ENCODE data around the gene CTNNA2.

CTNNA2 gene

DNA sequence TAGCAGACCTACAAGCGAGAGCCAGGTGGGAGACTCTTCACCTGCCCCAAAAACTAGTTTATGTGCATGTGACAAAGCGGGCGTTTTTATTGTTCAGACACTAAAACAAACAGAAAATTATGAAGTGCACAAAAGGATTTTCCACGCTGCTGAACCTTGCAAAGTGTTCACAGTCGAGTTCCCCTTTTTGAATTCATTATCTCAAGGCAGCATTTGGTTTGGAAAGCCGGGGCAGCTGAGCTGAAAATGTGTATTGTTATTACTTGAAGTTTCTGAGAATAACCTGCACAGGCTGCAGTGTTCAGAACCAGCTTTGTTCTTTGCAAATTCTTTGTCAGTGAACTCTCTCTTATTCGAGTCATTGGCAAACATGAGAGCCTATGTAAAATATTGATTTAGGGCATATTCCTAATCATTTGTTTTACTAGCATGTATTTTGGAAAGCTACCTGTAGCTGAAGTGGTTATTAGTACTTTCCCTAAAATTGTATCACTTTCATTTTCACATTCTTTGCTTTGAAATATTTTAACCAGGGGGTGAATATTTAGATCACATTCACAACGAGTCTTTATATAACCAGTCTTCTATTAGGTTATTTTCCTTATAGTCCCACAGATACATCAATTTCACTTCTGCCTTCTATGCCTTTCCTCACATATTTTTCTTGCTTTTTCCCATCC lies 732.2 kb downstream of the CTNNA2 start:
- Mint-ChIP-seq H3K9me3 (peaks cover 7 to 8% of the 10 kb centered on the region in 2 donors), H3K4me3 (no peak overlapping the region), H3K27me3 (no peaks in the 10 kb centered on the region), H3K4me1 (ENCODE audit: low read depth in 2 of 2) (no peaks in the 10 kb centered on the region), H3K27ac (no peak overlapping the region), H3K36me3 (ENCODE audit: insufficient read depth) (no peaks in the 10 kb centered on the region)
- no peak for ATAC-seq (replicated peaks)
- DNase-seq = no peak

DNA sequence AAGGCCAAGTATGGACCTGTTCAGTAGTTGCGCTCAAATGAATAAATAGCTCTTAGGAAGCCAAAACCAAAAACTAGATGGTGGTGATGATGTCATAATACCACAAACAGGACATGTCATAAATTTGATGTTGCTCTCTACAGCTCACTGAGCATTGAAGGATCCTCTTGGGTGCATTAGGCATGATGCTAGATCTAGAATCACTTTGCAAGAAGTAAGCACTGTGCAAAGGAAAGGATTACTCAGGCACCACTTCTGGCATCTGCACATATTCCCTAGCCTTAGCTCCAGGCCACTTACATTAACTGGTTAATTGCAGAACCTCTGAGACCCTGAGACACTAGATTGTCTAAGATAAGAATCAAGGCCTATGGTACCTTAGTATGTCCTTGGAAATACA lies 733.7 kb downstream of the CTNNA2 start:
- Mint-ChIP-seq H3K4me1 (ENCODE audit: low read depth in 2 of 2) (no peaks in the 10 kb centered on the region), H3K9me3 (peaks cover 7 to 8% of the 10 kb centered on the region in 2 donors), H3K36me3 (ENCODE audit: insufficient read depth) (no peaks in the 10 kb centered on the region), H3K27me3 (no peaks in the 10 kb centered on the region), H3K27ac (no peak overlapping the region), H3K4me3 (no peak overlapping the region)
- DNase-seq (no peak), ATAC-seq (replicated peaks) (no peak)

DNA sequence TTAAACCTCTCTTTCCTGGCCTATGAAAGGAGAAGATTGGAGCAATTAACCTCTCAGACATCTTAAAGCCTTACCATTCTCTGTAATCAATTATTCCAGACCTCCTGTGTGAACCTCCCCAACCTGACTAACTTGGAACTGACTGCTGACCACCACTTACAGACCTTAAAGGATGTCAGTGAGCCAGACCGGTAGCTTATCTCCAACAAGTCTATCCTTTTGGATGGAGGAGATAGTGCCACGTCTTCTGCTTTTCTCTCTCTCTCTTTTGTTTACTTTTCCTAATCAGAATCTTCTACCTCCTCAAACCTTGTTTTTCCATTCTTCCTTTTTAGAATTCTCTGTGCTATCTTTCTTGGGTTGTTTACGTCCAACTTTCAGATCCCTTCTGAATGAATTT lies 734.5 kb downstream of the CTNNA2 start:
- Mint-ChIP-seq H3K4me3 (no peak overlapping the region), H3K36me3 (ENCODE audit: insufficient read depth) (no peaks in the 10 kb centered on the region), H3K9me3 (peaks cover 7% of the 10 kb centered on the region in 2 donors), H3K27ac (no peak overlapping the region), H3K4me1 (ENCODE audit: low read depth in 2 of 2) (no peaks in the 10 kb centered on the region), H3K27me3 (no peaks in the 10 kb centered on the region)
- no peak for DNase-seq
- ATAC-seq (replicated peaks) = no peak

DNA sequence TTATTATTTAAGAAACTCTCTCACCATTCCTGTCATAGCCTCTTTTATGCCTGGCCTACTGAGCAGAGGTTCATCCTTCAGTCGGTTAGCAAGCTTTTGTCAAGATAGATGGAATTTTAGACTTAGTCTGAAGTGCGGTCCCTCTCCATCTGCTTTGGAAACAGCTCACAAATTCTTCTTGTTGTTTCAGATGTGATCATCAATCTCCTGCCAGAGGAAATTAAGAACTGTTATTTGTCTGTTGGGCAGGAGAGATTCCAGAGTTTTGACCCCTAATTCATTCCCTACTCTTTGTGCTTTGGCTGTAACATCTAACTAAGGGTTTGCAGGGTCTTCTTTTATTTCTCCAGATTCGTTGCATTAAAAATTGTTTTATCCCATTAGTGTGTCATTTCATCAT lies 735.3 kb downstream of the CTNNA2 start:
- Mint-ChIP-seq H3K36me3 (ENCODE audit: insufficient read depth) (no peaks in the 10 kb centered on the region), H3K4me3 (no peak overlapping the region), H3K27ac (no peak overlapping the region), H3K9me3 (peaks cover under 1 to 7% of the 10 kb centered on the region in 2 donors), H3K27me3 (no peaks in the 10 kb centered on the region), H3K4me1 (ENCODE audit: low read depth in 2 of 2) (no peaks in the 10 kb centered on the region)
- DNase-seq = no peak
- ATAC-seq (replicated peaks) = no peak

DNA sequence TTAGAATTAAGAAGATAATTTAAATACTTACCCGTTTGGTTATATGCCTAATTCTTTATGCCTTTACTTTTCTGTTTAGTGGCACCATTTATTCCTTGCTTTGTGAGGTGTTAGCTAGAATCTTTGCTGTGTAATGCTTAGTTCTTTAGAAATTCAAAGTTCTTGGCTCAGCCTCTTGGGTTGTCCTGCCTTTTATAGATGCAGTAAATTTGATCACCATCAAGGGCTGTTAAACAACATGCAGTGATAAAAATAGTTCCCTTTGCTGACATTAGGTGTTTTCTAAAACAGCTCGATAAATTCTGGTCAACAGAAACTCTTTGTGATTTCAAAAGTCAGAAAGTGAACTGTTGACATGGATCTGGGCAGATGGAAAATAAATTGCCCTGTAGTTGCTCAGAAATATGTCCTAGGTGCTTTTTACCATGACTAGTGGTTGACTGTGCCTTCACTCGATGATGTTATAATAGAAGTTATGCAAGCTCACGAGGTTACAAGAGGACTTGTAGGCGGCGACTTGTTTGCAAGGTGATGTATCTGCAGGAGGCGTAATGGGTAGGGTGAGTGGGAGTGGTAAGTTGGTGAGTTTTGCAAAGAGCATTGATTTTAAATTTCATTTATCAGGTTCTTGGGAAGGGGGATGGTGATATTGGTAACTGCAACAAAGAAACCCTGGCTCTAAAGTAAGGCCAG lies 739.6 kb downstream of the CTNNA2 start:
- H3K9me3 Mint-ChIP-seq = peaks cover 7 to 12% of the 10 kb centered on the region in 2 donors
- DNase-seq = no peak
- H3K27me3 Mint-ChIP-seq = no peaks in the 10 kb centered on the region
- no peak overlapping the region for H3K27ac Mint-ChIP-seq
- no peaks in the 10 kb centered on the region for H3K4me1 Mint-ChIP-seq (ENCODE audit: low read depth in 2 of 2)
- H3K4me3 Mint-ChIP-seq = no peak overlapping the region
- H3K36me3 Mint-ChIP-seq (ENCODE audit: insufficient read depth) = no peaks in the 10 kb centered on the region
- ATAC-seq (replicated peaks) = no peak

DNA sequence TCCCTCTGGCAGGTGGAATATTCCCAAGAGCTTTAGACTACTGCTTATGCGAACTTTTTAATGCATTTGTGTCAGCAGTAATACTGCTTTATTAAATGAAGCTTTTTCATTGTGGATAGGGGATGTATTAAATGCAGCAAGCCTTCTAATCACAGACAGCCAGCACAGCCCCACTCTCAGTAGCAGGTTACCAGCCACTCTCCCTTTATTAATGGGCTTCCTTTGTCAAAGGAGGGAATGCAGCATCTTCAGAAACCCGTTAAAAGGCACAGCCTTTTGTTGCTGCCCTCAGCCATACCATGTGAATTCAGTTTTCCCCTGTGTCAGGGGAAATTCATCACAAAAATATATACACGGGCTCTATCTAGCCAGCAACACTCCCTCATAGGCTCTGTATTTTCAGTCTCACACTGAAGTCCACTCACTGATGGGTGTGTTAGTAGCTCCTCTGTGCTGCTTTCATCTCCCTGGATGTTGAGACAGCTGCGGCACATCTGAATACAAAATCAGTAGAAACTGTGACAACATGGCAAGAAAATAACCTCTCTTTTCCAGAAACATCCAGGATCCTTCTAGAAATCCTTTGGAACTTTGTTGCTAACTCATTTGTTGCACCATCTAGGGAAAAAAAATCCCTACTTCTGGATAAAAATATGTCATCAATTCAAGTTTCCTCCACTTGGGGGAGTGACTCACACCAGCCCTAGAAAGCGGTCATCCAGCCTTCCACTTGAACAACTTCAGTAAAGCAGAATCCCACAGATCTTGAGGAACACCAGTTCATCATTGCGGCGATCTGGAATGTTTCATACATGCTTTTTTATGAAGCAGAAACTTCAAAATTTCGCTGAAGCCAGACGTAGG lies 743.3 kb downstream of the CTNNA2 start:
- Mint-ChIP-seq H3K27ac (no peak overlapping the region), H3K36me3 (ENCODE audit: insufficient read depth) (peaks cover 2% of the 10 kb centered on the region), H3K27me3 (no peaks in the 10 kb centered on the region), H3K4me3 (no peak overlapping the region), H3K4me1 (ENCODE audit: low read depth in 2 of 2) (no peaks in the 10 kb centered on the region), H3K9me3 (peaks cover 7 to 10% of the 10 kb centered on the region in 2 donors)
- no peak for DNase-seq
- no peak for ATAC-seq (replicated peaks)

DNA sequence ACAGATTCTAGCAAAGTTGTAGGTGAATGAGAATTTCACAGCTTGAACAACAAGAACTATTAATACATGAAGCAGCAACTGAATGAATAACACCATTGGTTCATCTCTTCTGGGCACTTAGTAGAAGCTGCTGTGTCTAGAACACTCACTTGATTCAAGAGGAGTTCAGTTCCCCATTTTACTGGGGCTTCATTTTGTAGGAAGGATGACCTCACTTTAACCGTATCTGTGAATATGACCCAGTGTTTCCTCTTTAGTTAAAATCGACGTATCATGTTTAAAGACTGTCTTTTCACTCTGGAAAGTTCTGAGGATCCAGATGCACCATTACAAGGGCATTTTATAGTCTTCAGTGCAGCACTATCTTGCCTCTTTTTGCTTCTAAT lies 743.9 kb downstream of the CTNNA2 start:
- H3K27ac Mint-ChIP-seq = no peak overlapping the region
- DNase-seq = no peak
- no peaks in the 10 kb centered on the region for H3K4me1 Mint-ChIP-seq (ENCODE audit: low read depth in 2 of 2)
- ATAC-seq (replicated peaks) = no peak
- H3K36me3 Mint-ChIP-seq (ENCODE audit: insufficient read depth) = peaks cover 2% of the 10 kb centered on the region
- H3K4me3 Mint-ChIP-seq = no peak overlapping the region
- H3K9me3 Mint-ChIP-seq = peaks cover 7 to 10% of the 10 kb centered on the region in 2 donors
- no peaks in the 10 kb centered on the region for H3K27me3 Mint-ChIP-seq

DNA sequence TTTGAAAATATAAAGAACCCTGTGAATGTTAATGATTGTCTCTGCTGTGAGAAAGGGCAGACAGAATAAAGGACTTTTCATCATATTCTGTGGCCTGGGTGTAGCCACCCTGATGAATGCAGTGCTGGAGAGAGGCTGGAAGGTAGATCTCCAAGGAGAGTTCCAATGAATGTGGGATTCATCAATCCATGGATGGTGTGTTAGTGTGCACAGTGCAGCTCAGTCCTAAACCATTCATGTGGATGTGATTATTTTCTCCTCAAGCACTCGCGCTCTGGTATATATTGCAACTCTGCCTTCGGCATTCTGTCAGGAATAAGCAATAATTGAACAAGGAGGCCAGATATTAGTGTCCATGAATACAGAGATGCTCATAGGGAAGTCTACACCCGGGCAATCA lies 744.6 kb downstream of the CTNNA2 start:
- Mint-ChIP-seq H3K27ac (no peak overlapping the region), H3K36me3 (ENCODE audit: insufficient read depth) (peaks cover 2% of the 10 kb centered on the region), H3K27me3 (no peaks in the 10 kb centered on the region), H3K4me1 (ENCODE audit: low read depth in 2 of 2) (no peaks in the 10 kb centered on the region), H3K4me3 (no peak overlapping the region), H3K9me3 (peaks cover 7 to 10% of the 10 kb centered on the region in 2 donors)
- ATAC-seq (replicated peaks) = no peak
- no peak for DNase-seq

DNA sequence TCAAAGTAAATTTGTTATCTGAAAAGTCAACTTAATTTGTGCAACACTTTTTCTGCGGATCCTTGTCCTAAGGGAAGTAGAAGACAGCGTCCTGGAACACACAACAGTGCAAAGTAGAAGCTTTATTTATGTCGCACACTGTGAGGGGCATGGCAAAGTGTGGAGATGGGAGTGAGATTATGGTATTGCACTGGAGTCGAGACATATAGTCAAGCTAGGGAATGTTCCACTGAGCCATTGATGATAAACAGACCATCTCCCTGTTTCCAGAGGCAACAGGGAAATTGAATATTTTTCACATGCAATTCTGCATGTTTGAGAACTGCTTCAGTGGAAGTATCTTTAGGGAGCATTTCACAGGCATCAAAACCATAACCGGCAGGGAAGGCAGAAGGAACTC lies 745.5 kb downstream of the CTNNA2 start:
- Mint-ChIP-seq H3K9me3 (peaks cover 4 to 6% of the 10 kb centered on the region in 2 donors), H3K36me3 (ENCODE audit: insufficient read depth) (peaks cover 2% of the 10 kb centered on the region), H3K4me1 (ENCODE audit: low read depth in 2 of 2) (no peaks in the 10 kb centered on the region), H3K27ac (no peak overlapping the region), H3K4me3 (no peak overlapping the region), H3K27me3 (no peaks in the 10 kb centered on the region)
- DNase-seq (no peak), ATAC-seq (replicated peaks) (no peak)

DNA sequence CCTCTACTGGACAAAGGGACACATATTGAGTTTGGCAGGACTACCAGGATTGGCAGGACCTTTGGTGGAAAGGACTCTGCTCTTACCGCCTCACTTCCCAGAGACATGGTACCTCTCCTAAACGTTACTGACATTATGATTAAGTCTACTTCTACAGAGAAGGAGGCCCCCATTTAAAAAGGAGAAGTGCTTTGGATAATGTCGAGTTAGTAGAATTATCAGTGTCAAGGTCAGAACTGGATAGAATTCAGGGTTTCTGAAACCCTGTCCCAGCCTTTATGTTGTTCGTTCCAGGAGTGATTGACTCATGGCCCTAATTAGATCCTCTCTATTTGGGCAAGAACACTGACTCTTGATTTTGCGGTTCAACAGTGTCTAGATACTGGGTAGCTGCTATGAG lies 745.9 kb downstream of the CTNNA2 start:
- no peaks in the 10 kb centered on the region for H3K27me3 Mint-ChIP-seq
- ATAC-seq (replicated peaks) = no peak
- H3K36me3 Mint-ChIP-seq (ENCODE audit: insufficient read depth) = peaks cover 2% of the 10 kb centered on the region
- DNase-seq = no peak
- H3K4me3 Mint-ChIP-seq = no peak overlapping the region
- no peaks in the 10 kb centered on the region for H3K4me1 Mint-ChIP-seq (ENCODE audit: low read depth in 2 of 2)
- H3K9me3 Mint-ChIP-seq = peaks cover 0 to 5% of the 10 kb centered on the region in 2 donors
- H3K27ac Mint-ChIP-seq = no peak overlapping the region

DNA sequence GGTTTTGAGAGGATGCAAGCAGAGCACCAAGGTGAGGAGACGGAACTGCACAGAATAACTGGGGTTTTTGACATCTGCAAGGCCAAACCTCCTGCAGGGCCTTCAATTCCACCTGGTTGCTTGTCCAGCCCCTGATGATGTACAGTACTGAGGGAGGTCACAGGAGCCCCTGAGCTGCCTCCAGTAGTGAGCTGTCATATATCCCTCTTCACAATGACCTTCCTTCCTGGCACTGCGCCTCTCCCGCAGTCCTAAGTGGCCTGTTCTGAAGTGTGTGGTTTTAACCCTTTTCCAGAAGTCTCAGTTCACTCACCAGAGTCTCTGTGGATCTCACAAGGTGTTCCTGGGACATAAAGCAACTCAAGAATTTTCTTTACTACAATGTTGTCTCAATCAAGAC lies 746.4 kb downstream of the CTNNA2 start:
- no peak for DNase-seq
- Mint-ChIP-seq H3K27me3 (no peaks in the 10 kb centered on the region), H3K4me3 (no peak overlapping the region), H3K4me1 (ENCODE audit: low read depth in 2 of 2) (no peaks in the 10 kb centered on the region), H3K27ac (no peak overlapping the region), H3K36me3 (ENCODE audit: insufficient read depth) (peaks cover 2% of the 10 kb centered on the region), H3K9me3 (peaks cover 0 to 5% of the 10 kb centered on the region in 2 donors)
- no peak for ATAC-seq (replicated peaks)

DNA sequence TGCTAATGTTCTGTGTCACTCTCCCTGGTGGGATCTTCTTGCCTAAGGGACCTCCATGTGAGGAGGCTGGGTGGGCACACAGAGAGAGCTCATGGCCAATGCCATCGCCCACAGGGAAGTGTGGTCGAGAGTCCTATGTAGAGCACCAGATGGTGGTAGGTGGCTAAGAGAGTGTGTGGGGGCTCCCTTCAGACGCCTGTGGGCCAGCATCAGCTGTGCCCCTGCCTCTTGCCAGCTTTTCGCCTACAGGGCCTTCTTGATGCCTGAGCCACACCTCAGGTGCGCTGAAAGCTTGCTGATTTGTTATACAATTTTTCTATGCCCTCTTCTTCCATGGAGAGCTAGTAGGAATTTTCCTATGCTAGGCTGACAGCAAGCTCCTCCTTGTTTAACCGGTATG lies 753.4 kb downstream of the CTNNA2 start:
- Mint-ChIP-seq H3K27me3 (no peaks in the 10 kb centered on the region), H3K4me3 (no peak overlapping the region), H3K27ac (no peak overlapping the region), H3K4me1 (ENCODE audit: low read depth in 2 of 2) (no peaks in the 10 kb centered on the region), H3K9me3 (peaks cover 11 to 20% of the 10 kb centered on the region in 2 donors), H3K36me3 (ENCODE audit: insufficient read depth) (peaks cover 3% of the 10 kb centered on the region)
- no peak for DNase-seq
- no peak for ATAC-seq (replicated peaks)

DNA sequence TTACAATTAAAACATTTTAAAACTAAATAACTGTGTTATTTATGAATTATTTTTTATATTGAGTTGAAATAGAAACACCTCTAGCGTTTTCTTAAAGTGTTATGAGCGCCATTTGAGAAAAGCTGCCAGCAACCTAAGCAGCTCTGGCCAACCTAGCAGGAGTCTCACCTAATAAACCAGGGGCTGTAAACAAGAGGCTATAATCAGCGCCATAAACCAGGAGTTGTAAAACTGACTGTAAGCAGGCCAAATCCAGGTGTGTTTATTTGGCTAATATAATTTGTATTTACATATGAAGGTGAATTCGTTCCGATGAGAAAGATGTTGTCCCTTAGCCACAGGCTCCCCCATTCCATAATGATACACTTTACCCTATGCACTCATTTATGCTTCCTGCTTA lies 757.0 kb downstream of the CTNNA2 start:
- Mint-ChIP-seq H3K4me1 (ENCODE audit: low read depth in 2 of 2) (no peaks in the 10 kb centered on the region), H3K27me3 (no peaks in the 10 kb centered on the region), H3K4me3 (no peak overlapping the region), H3K36me3 (ENCODE audit: insufficient read depth) (peaks cover 3% of the 10 kb centered on the region), H3K27ac (no peak overlapping the region), H3K9me3 (peaks cover 15 to 29% of the 10 kb centered on the region in 2 donors)
- DNase-seq = no peak
- no peak for ATAC-seq (replicated peaks)

DNA sequence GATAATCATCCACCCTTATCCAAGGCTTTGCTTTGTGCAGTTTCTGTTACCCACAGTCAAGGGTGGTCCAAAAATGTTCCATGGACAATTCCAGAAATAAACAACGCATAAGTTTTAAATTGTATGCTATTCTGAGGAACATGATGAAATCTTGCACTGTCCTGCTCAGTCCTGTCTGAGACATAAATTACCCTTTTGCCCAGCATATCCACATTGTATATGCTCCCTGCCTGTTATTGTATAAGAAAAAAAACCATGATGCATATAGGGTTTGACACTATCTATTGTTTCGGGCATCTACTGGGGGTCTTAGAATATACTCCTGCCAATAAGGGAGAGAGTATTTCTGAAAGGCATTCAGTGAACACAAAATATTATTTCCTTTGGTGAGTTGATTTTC lies 767.7 kb downstream of the CTNNA2 start:
- Mint-ChIP-seq H3K27me3 (no peaks in the 10 kb centered on the region), H3K9me3 (peaks cover 0 to 8% of the 10 kb centered on the region in 2 donors), H3K4me1 (ENCODE audit: low read depth in 2 of 2) (no peaks in the 10 kb centered on the region), H3K4me3 (no peak overlapping the region), H3K36me3 (ENCODE audit: insufficient read depth) (no peaks in the 10 kb centered on the region), H3K27ac (no peak overlapping the region)
- no peak for ATAC-seq (replicated peaks)
- DNase-seq = no peak

Data from effector memory CD8-positive, alpha-beta T cell (primary cell).